ENCODE measurements around the gene CLDN22. TPM values are rescaled to one million over a fixed set of nuclear protein-coding genes. Genes with fewer than 3 reads are reported as not detected.
"Not testable (repeated sequence)": the region's sequence is repeated elsewhere in the genome, so short reads cannot be mapped to it uniquely, and the experiment has no call there.

The CLDN22 gene
- total RNA-seq, 1 donor from 2014 or later = not detected

- DNase-seq (no peak), ATAC-seq (ENCODE audit: poor library complexity) (no peak)
- intact Hi-C loops (cut with DNase I) = no loop called here
Observed at GRCh38 chr4:183327827-183328226, 7.8 kb upstream of the CLDN22 start.

- DNase-seq (no peak), ATAC-seq (ENCODE audit: poor library complexity) (no peak)
Observed at GRCh38 chr4:183326853-183327252, 6.8 kb upstream of the CLDN22 start.

DNA sequence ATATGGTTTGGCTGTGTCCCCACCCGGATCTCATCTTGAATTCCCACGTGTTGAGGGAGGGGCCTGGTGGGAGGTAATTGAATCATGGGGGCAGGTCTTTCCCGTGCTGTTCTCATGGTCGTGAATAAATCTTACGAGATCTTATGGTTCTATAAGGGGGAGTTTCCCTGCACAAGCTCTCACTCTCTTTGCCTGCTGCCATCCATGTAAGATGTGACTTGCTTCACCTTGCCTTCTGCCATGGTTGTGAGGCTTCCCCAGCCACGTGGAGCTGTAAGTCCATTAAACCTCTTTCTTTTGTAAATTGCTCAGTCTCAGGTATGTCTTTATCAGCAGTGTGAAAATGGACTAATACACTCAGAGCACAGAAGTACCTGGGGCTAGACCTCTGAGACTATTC is 6.3 kb upstream of the CLDN22 start:
- intact Hi-C loops (cut with DNase I); ATAC-seq (ENCODE audit: poor library complexity); DNase-seq: not testable (repeated sequence)

More at GRCh38 chr4:183326853-183327252, 6.8 kb upstream of the CLDN22 start:
- intact Hi-C loops (cut with DNase I) = no loop called here

- intact Hi-C loops (cut with DNase I) = no loop called here
- ATAC-seq (ENCODE audit: poor library complexity) = no peak
- DNase-seq = no peak
Observed at GRCh38 chr4:183324619-183325018, 4.5 kb upstream of the CLDN22 start.

GRCh38 chr4:183324056-183324455 is 4.0 kb upstream of the CLDN22 start:
- DNase-seq; ATAC-seq (ENCODE audit: poor library complexity); intact Hi-C loops (cut with DNase I): not testable (repeated sequence)

GRCh38 chr4:183323295-183323694 is 3.2 kb upstream of the CLDN22 start:
- ATAC-seq (ENCODE audit: poor library complexity) = no peak
- DNase-seq = no peak
- intact Hi-C loops (cut with DNase I) = no loop called here

- intact Hi-C loops (cut with DNase I) = no loop called here
- no peak for DNase-seq
- no peak for ATAC-seq (ENCODE audit: poor library complexity)
Observed at GRCh38 chr4:183322326-183322725, 2.2 kb upstream of the CLDN22 start, which contains the start of gene CLDN24. CLDN24 (minus strand) TSS chr4:183322426; CDS start chr4:183322426, 0 bp downstream.

GRCh38 chr4:183321516-183321915 is 1.4 kb upstream of the CLDN22 start:
- no peak for ATAC-seq (ENCODE audit: poor library complexity)
- intact Hi-C loops (cut with DNase I) = no loop called here

GRCh38 chr4:183321079-183321478 is 1.0 kb upstream of the CLDN22 start:
- DNase-seq (no peak), ATAC-seq (ENCODE audit: poor library complexity) (no peak)
- intact Hi-C loops (cut with DNase I) = no loop called here

More at GRCh38 chr4:183321516-183321915, 1.4 kb upstream of the CLDN22 start:
- no peak for DNase-seq

- ATAC-seq (ENCODE audit: poor library complexity) = no peak
- intact Hi-C loops (cut with DNase I) = no loop called here
- no peak for DNase-seq
Observed at GRCh38 chr4:183318656-183319055, 1.4 kb downstream of the CLDN22 start.

DNA sequence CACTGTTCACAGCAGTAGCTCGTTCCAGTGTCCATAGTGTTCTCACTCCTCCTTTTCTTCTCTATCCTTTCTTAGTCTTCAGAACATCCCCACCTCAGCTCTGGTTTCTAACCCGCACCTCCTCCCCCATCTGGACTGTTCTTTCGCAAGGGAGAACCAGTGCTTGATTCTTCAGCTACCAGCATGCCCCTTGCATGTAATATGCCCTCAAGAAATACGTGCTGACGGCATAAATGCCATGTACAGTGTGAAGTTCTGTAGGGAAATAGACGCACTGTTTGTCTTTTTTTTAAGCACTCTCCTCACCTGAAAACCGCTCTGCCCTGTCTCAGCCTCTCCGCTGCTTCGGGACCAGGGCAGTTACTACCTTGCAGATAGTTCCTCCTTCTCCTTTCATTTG is 5.3 kb downstream of the CLDN22 start:
- DNase-seq (no peak), ATAC-seq (ENCODE audit: poor library complexity) (no peak)
- intact Hi-C loops (cut with DNase I) = no loop called here

- no peak for ATAC-seq (ENCODE audit: poor library complexity)
- intact Hi-C loops (cut with DNase I) = no loop called here
Observed at GRCh38 chr4:183314336-183314735, 5.7 kb downstream of the CLDN22 start.

GRCh38 chr4:183312841-183313240 is 7.2 kb downstream of the CLDN22 start:
- intact Hi-C loops (cut with DNase I) = no loop called here
- DNase-seq = no peak
- ATAC-seq (ENCODE audit: poor library complexity) = no peak

More at GRCh38 chr4:183314336-183314735, 5.7 kb downstream of the CLDN22 start:
- DNase-seq = no peak

GRCh38 chr4:183306811-183307210 is 13.3 kb downstream of the CLDN22 start:
- no peak for DNase-seq
- intact Hi-C loops (cut with DNase I) = no loop called here
- ATAC-seq (ENCODE audit: poor library complexity) = no peak

GRCh38 chr4:183304538-183304937 is 15.5 kb downstream of the CLDN22 start:
- intact Hi-C loops (cut with DNase I) = no loop called here
- no peak for ATAC-seq (ENCODE audit: poor library complexity)
- DNase-seq = no peak

- intact Hi-C loops (cut with DNase I) = no loop called here
- ATAC-seq (ENCODE audit: poor library complexity) (no peak), DNase-seq (no peak)
Observed at GRCh38 chr4:183304067-183304466, 16.0 kb downstream of the CLDN22 start.

- no peak for ATAC-seq (ENCODE audit: poor library complexity)
- intact Hi-C loops (cut with DNase I) = no loop called here
- no peak for DNase-seq
Observed at GRCh38 chr4:183303301-183303700, 16.8 kb downstream of the CLDN22 start.

DNA sequence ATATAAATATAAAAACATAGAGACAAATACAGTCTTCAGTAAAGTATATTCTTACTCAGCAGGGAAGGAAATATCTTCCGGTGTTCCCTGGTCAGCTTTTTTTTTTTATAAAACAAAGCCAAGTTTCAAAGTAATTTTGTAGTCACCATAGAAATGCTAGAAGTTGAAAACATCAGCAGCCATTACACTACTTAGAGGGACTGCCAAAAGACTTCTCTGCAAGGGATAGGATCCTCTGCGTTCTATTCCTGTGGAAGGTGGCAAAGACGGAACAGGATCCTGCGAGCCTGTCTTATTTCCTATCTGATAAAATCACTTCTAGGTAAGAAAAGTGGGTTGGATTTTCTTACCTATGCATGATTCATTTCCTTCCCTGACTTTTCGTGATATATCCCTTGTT is 19.4 kb downstream of the CLDN22 start:
- DNase-seq = no peak
- intact Hi-C loops (cut with DNase I) = no loop called here
- no peak for ATAC-seq (ENCODE audit: poor library complexity)

- no peak for DNase-seq
- ATAC-seq (ENCODE audit: poor library complexity) = no peak
- intact Hi-C loops (cut with DNase I) = no loop called here
Observed at GRCh38 chr4:183300070-183300469, 20.0 kb downstream of the CLDN22 start.

DNA sequence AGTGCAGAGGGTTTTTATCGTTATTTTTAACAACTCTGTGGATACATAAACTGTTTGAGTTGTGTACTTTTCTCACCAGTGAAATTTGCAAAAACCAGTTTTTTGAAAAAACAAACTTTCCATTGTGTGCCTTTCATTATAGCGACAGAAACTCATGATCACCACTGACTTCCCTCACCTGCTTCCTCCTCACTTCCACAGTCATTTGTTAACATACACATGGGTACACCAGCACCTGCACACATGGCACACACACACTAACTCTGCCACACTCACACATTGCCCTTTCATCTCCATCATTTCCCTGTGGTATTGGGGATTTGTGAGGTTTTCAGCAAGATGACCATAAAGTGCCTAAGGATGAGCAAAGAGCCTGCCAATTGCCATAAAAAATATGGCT is 20.6 kb downstream of the CLDN22 start:
- DNase-seq (no peak), ATAC-seq (ENCODE audit: poor library complexity) (no peak)
- intact Hi-C loops (cut with DNase I) = no loop called here

GRCh38 chr4:183297675-183298074 is 22.4 kb downstream of the CLDN22 start:
- intact Hi-C loops (cut with DNase I) = no loop called here
- ATAC-seq (ENCODE audit: poor library complexity) = no peak
- no peak for DNase-seq

Measured in Right ventricle myocardium superior (tissue), 1 donor.